Muscle layer of colon (tissue), 2 donors: ENCODE results near the gene SLC6A1.
A peak's percentile ranks its signal among the peaks of the same experiment; 100 is the strongest.

Experiments used
- H3K27ac ChIP-seq: one replicate; pipeline ENCODE4 v1.7.0; 2013; ENCODE audit warnings: low read depth, mild to moderate bottlenecking, low read length, moderate library complexity
- H3K27me3 ChIP-seq, 2 donors: one replicate each; pipeline ENCODE4 v1.7.0; 2013; ENCODE audit warnings: low read length in 2 of 2, mild to moderate bottlenecking in 2 of 2; ENCODE audit not compliant: insufficient read depth in 2 of 2, control insufficient read depth in 1 of 2
- H3K36me3 ChIP-seq: one replicate; pipeline ENCODE4 v1.7.0; 2013; ENCODE audit warnings: mild to moderate bottlenecking, low read length; ENCODE audit not compliant: insufficient read depth
- H3K4me1 ChIP-seq: one replicate; pipeline ENCODE4 v1.7.0; 2013; ENCODE audit warnings: mild to moderate bottlenecking, low read length; ENCODE audit not compliant: insufficient read depth
- H3K4me3 ChIP-seq, 2 donors: one replicate each; pipeline ENCODE4 v1.7.0; 2013; ENCODE audit warnings: low read length in 2 of 2, low read depth in 1 of 2, mild to moderate bottlenecking in 1 of 2, moderate library complexity in 1 of 2
- H3K9ac ChIP-seq: one replicate; pipeline ENCODE4 v1.7.0; 2013; ENCODE audit warnings: low read length
- H3K9me3 ChIP-seq: one replicate; pipeline ENCODE4 v1.7.0; 2013; ENCODE audit warnings: mild to moderate bottlenecking, low read length
- donor health status: abdominal sarcoma.
- donor health status: Adenocarcinoma of cecum.

SLC6A1 gene

GRCh38 chr3:10982782-10983181 is 9.8 kb upstream of the SLC6A1 start:
- Histone ChIP-seq H3K36me3 (no peaks in the 10 kb centered on the region), H3K27ac (no peak overlapping the region), H3K9ac (no peak overlapping the region), H3K4me3 (no peak overlapping the region), H3K9me3 (no peaks in the 10 kb centered on the region), H3K27me3 (no peaks in the 10 kb centered on the region), H3K4me1 (peaks cover 6% of the 10 kb centered on the region)

GRCh38 chr3:10983219-10983916 is 9.2 kb upstream of the SLC6A1 start:
- H3K4me1 ChIP-seq, result peaks cover under 1% of the 10 kb centered on the region
- no peak overlapping the region for H3K4me3 ChIP-seq
- no peaks in the 10 kb centered on the region for H3K27me3 ChIP-seq
- no peak overlapping the region for H3K9ac ChIP-seq
- no peak overlapping the region for H3K27ac ChIP-seq
- no peaks in the 10 kb centered on the region for H3K9me3 ChIP-seq
- H3K36me3 ChIP-seq, result no peaks in the 10 kb centered on the region

GRCh38 chr3:10984371-10984896 is 8.1 kb upstream of the SLC6A1 start:
- Histone ChIP-seq H3K27me3 (no peaks in the 10 kb centered on the region), H3K9me3 (no peaks in the 10 kb centered on the region), H3K27ac (no peak overlapping the region), H3K4me3 (no peak overlapping the region), H3K4me1 (no peaks in the 10 kb centered on the region), H3K36me3 (no peaks in the 10 kb centered on the region), H3K9ac (no peak overlapping the region)

GRCh38 chr3:10985181-10985580 is 7.4 kb upstream of the SLC6A1 start:
- Histone ChIP-seq H3K4me1 (no peaks in the 10 kb centered on the region), H3K9ac (no peak overlapping the region), H3K27me3 (no peaks in the 10 kb centered on the region), H3K36me3 (no peaks in the 10 kb centered on the region), H3K4me3 (no peak overlapping the region), H3K27ac (no peak overlapping the region), H3K9me3 (no peaks in the 10 kb centered on the region)

- no peaks in the 10 kb centered on the region for H3K27me3 ChIP-seq
- H3K36me3 ChIP-seq, result no peaks in the 10 kb centered on the region
- no peak overlapping the region for H3K9ac ChIP-seq
- H3K4me1 ChIP-seq, result no peaks in the 10 kb centered on the region
- no peaks in the 10 kb centered on the region for H3K9me3 ChIP-seq
- H3K27ac ChIP-seq, result no peak overlapping the region
- H3K4me3 ChIP-seq, result no peak overlapping the region
These were observed 6.0 kb upstream of the SLC6A1 start for GRCh38 chr3:10986592-10986991.

GRCh38 chr3:10988001-10988665 is 4.4 kb upstream of the SLC6A1 start:
- no peak overlapping the region for H3K4me3 ChIP-seq

GRCh38 chr3:10988991-10989484 is 3.5 kb upstream of the SLC6A1 start:
- no peak overlapping the region for H3K27ac ChIP-seq
- peaks cover 9 to 13% of the 10 kb centered on the region in 2 donors for H3K27me3 ChIP-seq
- no peaks in the 10 kb centered on the region for H3K9me3 ChIP-seq
- no peak overlapping the region for H3K4me3 ChIP-seq
- no peak overlapping the region for H3K9ac ChIP-seq
- H3K36me3 ChIP-seq, result no peaks in the 10 kb centered on the region
- peaks cover 7% of the 10 kb centered on the region for H3K4me1 ChIP-seq

More at GRCh38 chr3:10988001-10988665, 4.4 kb upstream of the SLC6A1 start:
- H3K36me3 ChIP-seq, result no peaks in the 10 kb centered on the region
- H3K9ac ChIP-seq, result no peak overlapping the region
- peaks cover 2% of the 10 kb centered on the region for H3K4me1 ChIP-seq
- H3K9me3 ChIP-seq, result no peaks in the 10 kb centered on the region
- no peak overlapping the region for H3K27ac ChIP-seq
- peaks cover 2 to 4% of the 10 kb centered on the region in 2 donors for H3K27me3 ChIP-seq

GRCh38 chr3:10992943-10993728 is 588 bp downstream of the SLC6A1 start:
- Histone ChIP-seq H3K27ac (no peak overlapping the region), H3K27me3 (peaks cover 23 to 35% of the 10 kb centered on the region in 2 donors), H3K36me3 (no peaks in the 10 kb centered on the region), H3K4me3 (peak overlapping the region in 1 of 2 donors; percentile 10), H3K4me1 (peaks cover 7% of the 10 kb centered on the region), H3K9me3 (no peaks in the 10 kb centered on the region), H3K9ac (no peak overlapping the region)

GRCh38 chr3:10993729-10994065 is 1.1 kb downstream of the SLC6A1 start:
- Histone ChIP-seq H3K9me3 (no peaks in the 10 kb centered on the region), H3K36me3 (no peaks in the 10 kb centered on the region), H3K4me1 (peaks cover 7% of the 10 kb centered on the region), H3K9ac (no peak overlapping the region), H3K27me3 (peaks cover 23 to 40% of the 10 kb centered on the region in 2 donors), H3K4me3 (no peak overlapping the region), H3K27ac (no peak overlapping the region)

- no peak overlapping the region for H3K27ac ChIP-seq
- peaks cover 7% of the 10 kb centered on the region for H3K4me1 ChIP-seq
- no peak overlapping the region for H3K4me3 ChIP-seq
- no peaks in the 10 kb centered on the region for H3K9me3 ChIP-seq
- H3K27me3 ChIP-seq, result peaks cover 23 to 41% of the 10 kb centered on the region in 2 donors
- H3K36me3 ChIP-seq, result no peaks in the 10 kb centered on the region
- no peak overlapping the region for H3K9ac ChIP-seq
These were observed 1.8 kb downstream of the SLC6A1 start for GRCh38 chr3:10994306-10994705.

- Histone ChIP-seq H3K4me3 (no peak overlapping the region), H3K9me3 (no peaks in the 10 kb centered on the region), H3K27me3 (peaks cover 36 to 49% of the 10 kb centered on the region in 2 donors), H3K9ac (no peak overlapping the region), H3K27ac (no peak overlapping the region), H3K36me3 (no peaks in the 10 kb centered on the region), H3K4me1 (peaks cover 7% of the 10 kb centered on the region)
These were observed 3.3 kb downstream of the SLC6A1 start for GRCh38 chr3:10995871-10996270.
